ENCODE measurements around the gene ADCK2.
"Not testable (repeated sequence)": the region's sequence is repeated elsewhere in the genome, so short reads cannot be mapped to it uniquely, and the experiment has no call there.

DNA sequence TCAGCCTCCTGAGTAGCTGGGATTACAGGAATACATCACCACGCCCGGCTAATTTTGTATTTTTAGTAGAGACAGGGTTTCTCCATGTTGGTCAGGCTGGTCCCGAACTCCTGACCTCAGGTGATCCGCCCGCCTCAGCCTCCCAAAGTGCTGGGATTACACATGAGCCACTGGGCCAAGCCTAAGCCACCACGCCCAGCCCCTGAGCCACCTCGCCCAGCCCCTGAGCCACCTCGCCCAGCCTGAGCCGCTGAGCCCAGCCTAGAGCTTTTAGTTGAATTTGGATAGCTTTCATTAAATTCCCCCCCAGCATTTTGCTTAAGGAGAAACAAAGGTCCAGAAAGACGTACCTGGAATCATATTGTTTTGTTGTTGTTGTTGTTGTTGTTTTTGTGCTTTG lies 2.9 kb upstream of the ADCK2 start:
- TF ChIP-seq POLR2AphosphoS5 (IDR thresholded peaks at IDR 0.05) = not testable (repeated sequence)
- TF ChIP-seq, protein P1, sequence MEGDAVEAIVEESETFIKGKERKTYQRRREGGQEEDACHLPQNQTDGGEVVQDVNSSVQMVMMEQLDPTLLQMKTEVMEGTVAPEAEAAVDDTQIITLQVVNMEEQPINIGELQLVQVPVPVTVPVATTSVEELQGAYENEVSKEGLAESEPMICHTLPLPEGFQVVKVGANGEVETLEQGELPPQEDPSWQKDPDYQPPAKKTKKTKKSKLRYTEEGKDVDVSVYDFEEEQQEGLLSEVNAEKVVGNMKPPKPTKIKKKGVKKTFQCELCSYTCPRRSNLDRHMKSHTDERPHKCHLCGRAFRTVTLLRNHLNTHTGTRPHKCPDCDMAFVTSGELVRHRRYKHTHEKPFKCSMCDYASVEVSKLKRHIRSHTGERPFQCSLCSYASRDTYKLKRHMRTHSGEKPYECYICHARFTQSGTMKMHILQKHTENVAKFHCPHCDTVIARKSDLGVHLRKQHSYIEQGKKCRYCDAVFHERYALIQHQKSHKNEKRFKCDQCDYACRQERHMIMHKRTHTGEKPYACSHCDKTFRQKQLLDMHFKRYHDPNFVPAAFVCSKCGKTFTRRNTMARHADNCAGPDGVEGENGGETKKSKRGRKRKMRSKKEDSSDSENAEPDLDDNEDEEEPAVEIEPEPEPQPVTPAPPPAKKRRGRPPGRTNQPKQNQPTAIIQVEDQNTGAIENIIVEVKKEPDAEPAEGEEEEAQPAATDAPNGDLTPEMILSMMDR (IDR thresholded peaks at IDR 0.05) = not testable (repeated sequence)
